ENCODE data around the gene FBLN1. TPM values are rescaled to one million over a fixed set of nuclear protein-coding genes. Genes with fewer than 3 reads are reported as not detected.

FBLN1 gene
- total and polyA plus RNA-seq, 9 of the 15 experiments (the other 6 are each of a cell fraction or from before 2014, with no cell fraction given), result 0.66 TPM; not detected in 8

DNA sequence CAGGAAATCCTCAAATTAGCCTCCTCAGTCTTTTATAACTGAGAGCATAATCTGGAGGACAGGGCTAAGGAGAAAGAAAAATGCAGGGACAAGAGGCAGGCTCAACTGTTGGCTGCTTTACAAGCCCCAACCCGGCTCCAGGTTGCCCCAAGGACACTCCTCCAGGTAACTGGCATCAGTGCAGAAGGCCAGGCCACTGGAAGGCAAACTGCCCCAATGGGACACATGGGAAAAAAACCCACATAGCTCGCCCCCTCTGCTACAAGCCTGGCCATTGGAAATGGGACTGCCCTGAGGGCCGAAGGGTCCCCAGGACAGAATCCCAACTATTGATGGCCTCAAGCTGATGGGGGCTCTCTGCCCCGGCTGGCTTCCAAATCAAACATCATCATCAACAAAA, 17.9 kb upstream of the FBLN1 start:
- intact Hi-C loops (cut with micrococcal nuclease), result no loop called here
- ATAC-seq, result no peak
- ChIA-PET POLR2A (no interaction called here), CTCF (ENCODE audit: low intra/inter-chr PET ratio) (no interaction called here)
- Histone ChIP-seq H2AFZ (ENCODE audit: low read depth, low read length) (no peak overlapping the region), H4K20me1 (replicated peaks; ENCODE audit: control insufficient read depth, insufficient read depth, low read length) (no peaks in the 10 kb centered on the region), H3K9me1 (ENCODE audit: control insufficient read depth, insufficient read depth, low read length) (no peaks in the 10 kb centered on the region), H3K4me1 (replicated peaks in 1 of 2; ENCODE audit: control insufficient read depth in 2 of 2, insufficient read depth in 2 of 2, low read length in 2 of 2) (no peaks in the 10 kb centered on the region), H3K27ac (ENCODE audit: extremely low read depth, low read depth, low read length) (no peak overlapping the region), H3K79me2 (ENCODE audit: control insufficient read depth, insufficient read depth, low read length) (no peaks in the 10 kb centered on the region), H3K4me3 (no peak overlapping the region), H3K36me3 (ENCODE audit: control insufficient read depth, insufficient read depth, low read length) (no peaks in the 10 kb centered on the region), H3K9ac (ENCODE audit: insufficient read depth in 1 of 2, low read depth in 2 of 2, low read length in 2 of 2) (no peak overlapping the region), H3K9me3 (replicated peaks; ENCODE audit: control insufficient read depth, insufficient read depth, low read depth, low read length) (no peaks in the 10 kb centered on the region), H3K27me3 (ENCODE audit: control insufficient read depth in 2 of 2, insufficient read depth in 2 of 2, low read length in 2 of 2) (no peaks in the 10 kb centered on the region), H3K4me2 (ENCODE audit: insufficient read depth, low read length) (no peak overlapping the region)
- TF ChIP-seq TEAD2 (tag; IDR thresholded peaks at IDR 0.05) (no peak), RBFOX2 (IDR thresholded peaks at IDR 0.05; ENCODE audit: low read depth, low read length) (no peak), MCM5 (IDR thresholded peaks at IDR 0.05; ENCODE audit: low read depth) (no peak)
- no TSS peak for BruUV-seq (replicated peaks)
- 0% methylated on average over 3 of the region's 4 CpGs for WGBS (ENCODE audit: insufficient coverage, low coverage, missing lambda C conversion rate)
- DNase-seq (ENCODE audit: extremely low read depth in 1 of 4, low spot score in 3 of 4), result no peak
- in situ Hi-C loops (cut with MboI), result no loop called here
- no peak for FAIRE-seq

DNA sequence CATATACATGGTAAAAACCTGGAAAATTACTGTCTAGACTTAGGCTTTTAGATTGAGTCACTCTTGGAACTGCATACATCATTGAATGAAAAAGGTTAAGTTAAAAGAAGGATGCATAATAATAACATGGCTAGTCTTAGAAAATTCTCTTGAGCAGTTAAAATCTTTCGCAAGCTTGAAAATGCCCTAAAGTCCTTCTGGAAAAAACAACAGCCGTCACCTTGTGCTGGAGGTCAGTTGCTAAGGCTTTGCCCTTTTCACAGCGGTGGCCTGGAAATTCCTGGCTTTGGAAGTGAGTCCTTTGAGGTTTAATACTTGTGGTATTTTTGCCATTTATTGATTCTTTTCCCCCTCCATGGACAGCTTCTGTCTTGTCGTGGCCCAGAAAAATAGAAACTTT, 17.4 kb upstream of the FBLN1 start:
- H3K4me3 ChIP-seq, result no peak overlapping the region
- DNase-seq (ENCODE audit: extremely low read depth in 1 of 4, low spot score in 3 of 4), result no peak
- no peaks in the 10 kb centered on the region for H3K27me3 ChIP-seq (ENCODE audit: control insufficient read depth in 2 of 2, insufficient read depth in 2 of 2, low read length in 2 of 2)
- ChIA-PET CTCF (ENCODE audit: low intra/inter-chr PET ratio) (no interaction called here), POLR2A (no interaction called here)
- no peaks in the 10 kb centered on the region for H3K36me3 ChIP-seq (ENCODE audit: control insufficient read depth, insufficient read depth, low read length)
- no peaks in the 10 kb centered on the region for H3K9me3 ChIP-seq (replicated peaks; ENCODE audit: control insufficient read depth, insufficient read depth, low read depth, low read length)
- in situ Hi-C loops (cut with MboI), result no loop called here
- no peaks in the 10 kb centered on the region for H3K79me2 ChIP-seq (ENCODE audit: control insufficient read depth, insufficient read depth, low read length)
- no peak overlapping the region for H3K27ac ChIP-seq (ENCODE audit: extremely low read depth, low read depth, low read length)
- H3K4me2 ChIP-seq (ENCODE audit: insufficient read depth, low read length), result no peak overlapping the region
- no peak overlapping the region for H3K9ac ChIP-seq (ENCODE audit: insufficient read depth in 1 of 2, low read depth in 2 of 2, low read length in 2 of 2)
- no peaks in the 10 kb centered on the region for H3K4me1 ChIP-seq (replicated peaks in 1 of 2; ENCODE audit: control insufficient read depth in 2 of 2, insufficient read depth in 2 of 2, low read length in 2 of 2)
- no peak overlapping the region for H2AFZ ChIP-seq (ENCODE audit: low read depth, low read length)
- no peaks in the 10 kb centered on the region for H3K9me1 ChIP-seq (ENCODE audit: control insufficient read depth, insufficient read depth, low read length)
- no peaks in the 10 kb centered on the region for H4K20me1 ChIP-seq (replicated peaks; ENCODE audit: control insufficient read depth, insufficient read depth, low read length)
- intact Hi-C loops (cut with micrococcal nuclease), result no loop called here
- ATAC-seq, result no peak
- no peak for FAIRE-seq
- 6% methylated on average over 4 of the region's 4 CpGs for WGBS (ENCODE audit: insufficient coverage, low coverage, missing lambda C conversion rate)
- BruUV-seq (replicated peaks), result no TSS peak
- TF ChIP-seq RAD51 (IDR thresholded peaks at IDR 0.05; ENCODE audit: borderline replicate concordance, low read depth) (no peak), CC2D1A (IDR thresholded peaks at IDR 0.05) (no peak)
- TF ChIP-seq, protein P1, sequence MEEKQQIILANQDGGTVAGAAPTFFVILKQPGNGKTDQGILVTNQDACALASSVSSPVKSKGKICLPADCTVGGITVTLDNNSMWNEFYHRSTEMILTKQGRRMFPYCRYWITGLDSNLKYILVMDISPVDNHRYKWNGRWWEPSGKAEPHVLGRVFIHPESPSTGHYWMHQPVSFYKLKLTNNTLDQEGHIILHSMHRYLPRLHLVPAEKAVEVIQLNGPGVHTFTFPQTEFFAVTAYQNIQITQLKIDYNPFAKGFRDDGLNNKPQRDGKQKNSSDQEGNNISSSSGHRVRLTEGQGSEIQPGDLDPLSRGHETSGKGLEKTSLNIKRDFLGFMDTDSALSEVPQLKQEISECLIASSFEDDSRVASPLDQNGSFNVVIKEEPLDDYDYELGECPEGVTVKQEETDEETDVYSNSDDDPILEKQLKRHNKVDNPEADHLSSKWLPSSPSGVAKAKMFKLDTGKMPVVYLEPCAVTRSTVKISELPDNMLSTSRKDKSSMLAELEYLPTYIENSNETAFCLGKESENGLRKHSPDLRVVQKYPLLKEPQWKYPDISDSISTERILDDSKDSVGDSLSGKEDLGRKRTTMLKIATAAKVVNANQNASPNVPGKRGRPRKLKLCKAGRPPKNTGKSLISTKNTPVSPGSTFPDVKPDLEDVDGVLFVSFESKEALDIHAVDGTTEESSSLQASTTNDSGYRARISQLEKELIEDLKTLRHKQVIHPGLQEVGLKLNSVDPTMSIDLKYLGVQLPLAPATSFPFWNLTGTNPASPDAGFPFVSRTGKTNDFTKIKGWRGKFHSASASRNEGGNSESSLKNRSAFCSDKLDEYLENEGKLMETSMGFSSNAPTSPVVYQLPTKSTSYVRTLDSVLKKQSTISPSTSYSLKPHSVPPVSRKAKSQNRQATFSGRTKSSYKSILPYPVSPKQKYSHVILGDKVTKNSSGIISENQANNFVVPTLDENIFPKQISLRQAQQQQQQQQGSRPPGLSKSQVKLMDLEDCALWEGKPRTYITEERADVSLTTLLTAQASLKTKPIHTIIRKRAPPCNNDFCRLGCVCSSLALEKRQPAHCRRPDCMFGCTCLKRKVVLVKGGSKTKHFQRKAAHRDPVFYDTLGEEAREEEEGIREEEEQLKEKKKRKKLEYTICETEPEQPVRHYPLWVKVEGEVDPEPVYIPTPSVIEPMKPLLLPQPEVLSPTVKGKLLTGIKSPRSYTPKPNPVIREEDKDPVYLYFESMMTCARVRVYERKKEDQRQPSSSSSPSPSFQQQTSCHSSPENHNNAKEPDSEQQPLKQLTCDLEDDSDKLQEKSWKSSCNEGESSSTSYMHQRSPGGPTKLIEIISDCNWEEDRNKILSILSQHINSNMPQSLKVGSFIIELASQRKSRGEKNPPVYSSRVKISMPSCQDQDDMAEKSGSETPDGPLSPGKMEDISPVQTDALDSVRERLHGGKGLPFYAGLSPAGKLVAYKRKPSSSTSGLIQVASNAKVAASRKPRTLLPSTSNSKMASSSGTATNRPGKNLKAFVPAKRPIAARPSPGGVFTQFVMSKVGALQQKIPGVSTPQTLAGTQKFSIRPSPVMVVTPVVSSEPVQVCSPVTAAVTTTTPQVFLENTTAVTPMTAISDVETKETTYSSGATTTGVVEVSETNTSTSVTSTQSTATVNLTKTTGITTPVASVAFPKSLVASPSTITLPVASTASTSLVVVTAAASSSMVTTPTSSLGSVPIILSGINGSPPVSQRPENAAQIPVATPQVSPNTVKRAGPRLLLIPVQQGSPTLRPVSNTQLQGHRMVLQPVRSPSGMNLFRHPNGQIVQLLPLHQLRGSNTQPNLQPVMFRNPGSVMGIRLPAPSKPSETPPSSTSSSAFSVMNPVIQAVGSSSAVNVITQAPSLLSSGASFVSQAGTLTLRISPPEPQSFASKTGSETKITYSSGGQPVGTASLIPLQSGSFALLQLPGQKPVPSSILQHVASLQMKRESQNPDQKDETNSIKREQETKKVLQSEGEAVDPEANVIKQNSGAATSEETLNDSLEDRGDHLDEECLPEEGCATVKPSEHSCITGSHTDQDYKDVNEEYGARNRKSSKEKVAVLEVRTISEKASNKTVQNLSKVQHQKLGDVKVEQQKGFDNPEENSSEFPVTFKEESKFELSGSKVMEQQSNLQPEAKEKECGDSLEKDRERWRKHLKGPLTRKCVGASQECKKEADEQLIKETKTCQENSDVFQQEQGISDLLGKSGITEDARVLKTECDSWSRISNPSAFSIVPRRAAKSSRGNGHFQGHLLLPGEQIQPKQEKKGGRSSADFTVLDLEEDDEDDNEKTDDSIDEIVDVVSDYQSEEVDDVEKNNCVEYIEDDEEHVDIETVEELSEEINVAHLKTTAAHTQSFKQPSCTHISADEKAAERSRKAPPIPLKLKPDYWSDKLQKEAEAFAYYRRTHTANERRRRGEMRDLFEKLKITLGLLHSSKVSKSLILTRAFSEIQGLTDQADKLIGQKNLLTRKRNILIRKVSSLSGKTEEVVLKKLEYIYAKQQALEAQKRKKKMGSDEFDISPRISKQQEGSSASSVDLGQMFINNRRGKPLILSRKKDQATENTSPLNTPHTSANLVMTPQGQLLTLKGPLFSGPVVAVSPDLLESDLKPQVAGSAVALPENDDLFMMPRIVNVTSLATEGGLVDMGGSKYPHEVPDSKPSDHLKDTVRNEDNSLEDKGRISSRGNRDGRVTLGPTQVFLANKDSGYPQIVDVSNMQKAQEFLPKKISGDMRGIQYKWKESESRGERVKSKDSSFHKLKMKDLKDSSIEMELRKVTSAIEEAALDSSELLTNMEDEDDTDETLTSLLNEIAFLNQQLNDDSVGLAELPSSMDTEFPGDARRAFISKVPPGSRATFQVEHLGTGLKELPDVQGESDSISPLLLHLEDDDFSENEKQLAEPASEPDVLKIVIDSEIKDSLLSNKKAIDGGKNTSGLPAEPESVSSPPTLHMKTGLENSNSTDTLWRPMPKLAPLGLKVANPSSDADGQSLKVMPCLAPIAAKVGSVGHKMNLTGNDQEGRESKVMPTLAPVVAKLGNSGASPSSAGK (IDR thresholded peaks at IDR 0.05), result no peak

All from K562 (cell line).